ENCODE data around the gene IPO9. TPM values are rescaled to one million over a fixed set of nuclear protein-coding genes. Genes with fewer than 3 reads are reported as not detected.

The IPO9 gene
- total and polyA plus RNA-seq, 2 donors (not counting 1 experiment from before 2014, with no cell fraction given), result 28.4 to 29.2 TPM

DNA sequence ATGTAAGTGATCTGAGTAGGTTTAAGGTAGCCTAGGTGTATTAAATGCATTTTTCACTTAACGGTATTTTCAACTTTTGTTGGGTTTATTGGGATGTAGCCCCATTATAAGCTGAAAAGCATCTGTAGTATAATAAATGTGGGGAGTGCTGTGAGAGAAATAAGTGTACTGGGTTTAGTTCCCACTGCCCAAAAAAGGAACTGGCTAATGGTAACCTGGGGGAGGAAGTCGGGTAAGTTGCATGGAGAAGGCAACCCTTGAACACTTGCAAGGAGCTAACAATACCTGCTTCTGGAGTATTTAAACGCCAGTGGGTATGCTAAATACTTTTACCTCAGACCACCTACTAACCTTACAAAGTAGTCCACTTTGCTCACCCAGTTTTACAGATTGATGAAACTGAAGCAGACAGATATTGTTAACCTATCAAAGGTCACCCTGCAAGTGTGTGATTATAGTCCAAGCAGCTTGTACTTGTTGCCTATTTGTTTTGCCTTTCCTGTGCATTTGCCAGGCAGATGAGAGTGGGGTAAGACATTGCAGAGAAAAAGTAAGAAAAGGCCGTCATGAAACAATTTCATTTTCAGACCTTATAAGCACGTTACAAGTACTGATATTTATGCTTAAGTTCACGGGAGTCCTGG, 52.1 kb downstream of the IPO9 start:
- no peaks in the 10 kb centered on the region for H3K9me3 ChIP-seq (ENCODE audit: control insufficient read depth, insufficient read depth, low read depth, low read length)
- no peak for DNase-seq (ENCODE audit: low read depth in 2 of 2)
- no peaks in the 10 kb centered on the region for H3K27me3 ChIP-seq (ENCODE audit: control insufficient read depth, insufficient read depth, low read length)
- peaks cover 3% of the 10 kb centered on the region for H3K36me3 ChIP-seq (ENCODE audit: control insufficient read depth, insufficient read depth, low read length)
- H3K4me1 ChIP-seq (ENCODE audit: control insufficient read depth, extremely low read depth, insufficient read depth, low read length), result peaks cover 28% of the 10 kb centered on the region
- no peak overlapping the region for H3K27ac ChIP-seq (ENCODE audit: insufficient read depth, low read length)
- no peak overlapping the region for H2AFZ ChIP-seq (ENCODE audit: low read length)
- H4K20me1 ChIP-seq (ENCODE audit: control insufficient read depth, extremely low read depth, insufficient read depth, low read length), result no peaks in the 10 kb centered on the region
- TF ChIP-seq, protein P1, sequence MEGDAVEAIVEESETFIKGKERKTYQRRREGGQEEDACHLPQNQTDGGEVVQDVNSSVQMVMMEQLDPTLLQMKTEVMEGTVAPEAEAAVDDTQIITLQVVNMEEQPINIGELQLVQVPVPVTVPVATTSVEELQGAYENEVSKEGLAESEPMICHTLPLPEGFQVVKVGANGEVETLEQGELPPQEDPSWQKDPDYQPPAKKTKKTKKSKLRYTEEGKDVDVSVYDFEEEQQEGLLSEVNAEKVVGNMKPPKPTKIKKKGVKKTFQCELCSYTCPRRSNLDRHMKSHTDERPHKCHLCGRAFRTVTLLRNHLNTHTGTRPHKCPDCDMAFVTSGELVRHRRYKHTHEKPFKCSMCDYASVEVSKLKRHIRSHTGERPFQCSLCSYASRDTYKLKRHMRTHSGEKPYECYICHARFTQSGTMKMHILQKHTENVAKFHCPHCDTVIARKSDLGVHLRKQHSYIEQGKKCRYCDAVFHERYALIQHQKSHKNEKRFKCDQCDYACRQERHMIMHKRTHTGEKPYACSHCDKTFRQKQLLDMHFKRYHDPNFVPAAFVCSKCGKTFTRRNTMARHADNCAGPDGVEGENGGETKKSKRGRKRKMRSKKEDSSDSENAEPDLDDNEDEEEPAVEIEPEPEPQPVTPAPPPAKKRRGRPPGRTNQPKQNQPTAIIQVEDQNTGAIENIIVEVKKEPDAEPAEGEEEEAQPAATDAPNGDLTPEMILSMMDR (conservative IDR thresholded peaks at IDR 0.05 in 1 of 2, IDR thresholded peaks at IDR 0.05 in 1 of 2; ENCODE audit: low read depth in 1 of 2, low read length in 2 of 2), result no peak
- TF ChIP-seq EZH2 (IDR thresholded peaks at IDR 0.05; ENCODE audit: low read length, missing control alignments), result no peak
- H3K4me3 ChIP-seq (replicated peaks in 1 of 4; ENCODE audit: control extremely low read depth in 1 of 4, insufficient read depth in 1 of 4, low read depth in 3 of 4, low read length in 4 of 4), result no peak overlapping the region
- H3K79me2 ChIP-seq (ENCODE audit: control insufficient read depth, insufficient read depth, low read length), result no peaks in the 10 kb centered on the region
- H3K4me2 ChIP-seq (ENCODE audit: extremely low read depth, insufficient read depth, low read length), result no peak overlapping the region
- H3K9ac ChIP-seq (ENCODE audit: insufficient read depth, low read length), result no peak overlapping the region

DNA sequence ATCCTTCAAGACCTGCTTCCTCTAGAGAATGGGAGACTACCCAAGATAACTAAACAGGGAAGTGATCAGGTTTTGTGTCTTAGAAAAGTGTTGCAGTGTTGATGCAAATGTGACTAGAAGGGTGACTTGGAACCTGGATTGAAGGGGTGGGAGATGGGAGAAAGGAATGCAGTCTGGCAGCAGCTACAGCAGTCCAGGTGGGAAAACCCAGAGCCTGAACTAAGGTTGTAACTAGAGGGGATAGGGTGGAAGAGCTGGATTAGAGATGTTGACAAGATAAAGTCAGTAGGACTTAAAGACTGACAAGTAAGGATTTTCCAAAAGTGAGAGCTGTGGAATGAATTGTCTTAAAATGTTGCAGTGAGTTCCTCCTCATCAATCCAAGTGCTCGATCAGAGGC, 52.7 kb downstream of the IPO9 start:
- Histone ChIP-seq H3K9ac (ENCODE audit: insufficient read depth, low read length) (no peak overlapping the region), H3K4me3 (replicated peaks in 1 of 4; ENCODE audit: control extremely low read depth in 1 of 4, insufficient read depth in 1 of 4, low read depth in 3 of 4, low read length in 4 of 4) (no peak overlapping the region), H3K4me2 (ENCODE audit: extremely low read depth, insufficient read depth, low read length) (no peak overlapping the region), H3K79me2 (ENCODE audit: control insufficient read depth, insufficient read depth, low read length) (no peaks in the 10 kb centered on the region), H3K27ac (ENCODE audit: insufficient read depth, low read length) (no peak overlapping the region), H3K27me3 (ENCODE audit: control insufficient read depth, insufficient read depth, low read length) (no peaks in the 10 kb centered on the region), H3K36me3 (ENCODE audit: control insufficient read depth, insufficient read depth, low read length) (no peaks in the 10 kb centered on the region), H4K20me1 (ENCODE audit: control insufficient read depth, extremely low read depth, insufficient read depth, low read length) (no peaks in the 10 kb centered on the region), H3K9me3 (ENCODE audit: control insufficient read depth, insufficient read depth, low read depth, low read length) (no peaks in the 10 kb centered on the region), H3K4me1 (ENCODE audit: control insufficient read depth, extremely low read depth, insufficient read depth, low read length) (peaks cover 28% of the 10 kb centered on the region), H2AFZ (ENCODE audit: low read length) (no peak overlapping the region)
- TF ChIP-seq, protein P1 (conservative IDR thresholded peaks at IDR 0.05 in 1 of 2, IDR thresholded peaks at IDR 0.05 in 1 of 2; ENCODE audit: low read depth in 1 of 2, low read length in 2 of 2), result no peak
- TF ChIP-seq EZH2 (IDR thresholded peaks at IDR 0.05; ENCODE audit: low read length, missing control alignments), result no peak
- no peak for DNase-seq (ENCODE audit: low read depth in 2 of 2)

DNA sequence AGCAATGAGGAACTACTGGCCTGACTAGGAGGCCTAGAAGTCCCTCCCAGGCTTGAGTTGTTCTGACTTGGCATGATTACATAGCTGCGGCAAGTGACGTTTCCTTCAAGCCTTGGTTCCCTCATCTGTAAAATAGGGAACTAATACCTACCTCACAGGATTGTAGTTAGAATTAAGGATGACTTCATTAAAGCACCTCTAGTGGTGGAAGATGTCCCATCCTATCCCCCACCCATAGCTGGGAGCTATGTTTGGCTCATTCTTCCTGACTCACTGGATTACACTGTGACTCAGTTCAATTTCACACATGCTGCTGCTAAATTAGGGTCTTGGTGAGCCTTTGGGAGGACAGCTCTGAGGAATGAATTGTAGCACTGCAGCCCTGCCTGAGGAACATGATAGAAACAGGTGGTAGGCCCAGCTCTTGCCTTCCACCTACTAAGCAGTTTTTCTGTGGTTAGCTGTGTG, 53.7 kb downstream of the IPO9 start:
- Histone ChIP-seq H3K36me3 (ENCODE audit: control insufficient read depth, insufficient read depth, low read length) (no peaks in the 10 kb centered on the region), H3K9ac (ENCODE audit: insufficient read depth, low read length) (no peak overlapping the region), H3K27me3 (ENCODE audit: control insufficient read depth, insufficient read depth, low read length) (no peaks in the 10 kb centered on the region), H2AFZ (ENCODE audit: low read length) (no peak overlapping the region), H3K9me3 (ENCODE audit: control insufficient read depth, insufficient read depth, low read depth, low read length) (no peaks in the 10 kb centered on the region), H3K27ac (ENCODE audit: insufficient read depth, low read length) (no peak overlapping the region), H3K4me1 (ENCODE audit: control insufficient read depth, extremely low read depth, insufficient read depth, low read length) (peaks cover 28% of the 10 kb centered on the region), H3K4me3 (replicated peaks in 1 of 4; ENCODE audit: control extremely low read depth in 1 of 4, insufficient read depth in 1 of 4, low read depth in 3 of 4, low read length in 4 of 4) (no peak overlapping the region), H4K20me1 (ENCODE audit: control insufficient read depth, extremely low read depth, insufficient read depth, low read length) (no peaks in the 10 kb centered on the region), H3K4me2 (ENCODE audit: extremely low read depth, insufficient read depth, low read length) (no peak overlapping the region), H3K79me2 (ENCODE audit: control insufficient read depth, insufficient read depth, low read length) (no peaks in the 10 kb centered on the region)
- TF ChIP-seq, protein P1 (conservative IDR thresholded peaks at IDR 0.05 in 1 of 2, IDR thresholded peaks at IDR 0.05 in 1 of 2; ENCODE audit: low read depth in 1 of 2, low read length in 2 of 2), result no peak
- TF ChIP-seq EZH2 (IDR thresholded peaks at IDR 0.05; ENCODE audit: low read length, missing control alignments), result no peak
- peak; percentile 72 to 87 for DNase-seq (ENCODE audit: low read depth in 2 of 2)
